ENCODE results near the gene CALHM3. TPM values are rescaled to one million over a fixed set of nuclear protein-coding genes. Genes with fewer than 3 reads are reported as not detected.

Gene CALHM3
- total RNA-seq, 1 donor from 2014 or later = not detected

DNA sequence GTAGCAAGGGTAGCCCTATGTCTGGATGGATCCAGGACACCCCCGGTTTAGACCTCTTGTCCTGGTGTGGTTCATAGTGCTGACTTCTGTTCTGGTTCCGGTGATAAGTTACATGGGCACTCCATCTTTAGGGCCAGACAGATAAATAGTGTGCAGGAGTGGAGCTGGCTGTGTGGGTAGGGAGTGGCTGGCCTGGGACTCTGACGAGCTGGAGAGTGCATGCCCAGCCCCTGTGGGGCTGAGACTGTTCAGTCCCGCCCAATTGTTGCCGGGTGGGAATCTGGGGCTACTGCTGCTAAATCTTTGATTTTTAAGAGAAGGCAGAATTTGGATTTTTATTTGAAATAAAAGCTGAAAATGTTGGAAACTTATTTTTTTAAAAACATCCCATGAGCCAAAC, 55.3 kb downstream of the CALHM3 start:
- H3K4me2 ChIP-seq (ENCODE audit: low read length) = no peak overlapping the region
- no peaks in the 10 kb centered on the region for H3K9me3 ChIP-seq (ENCODE audit: insufficient read depth, low read depth, low read length)
- peaks cover 33% of the 10 kb centered on the region for H3K36me3 Mint-ChIP-seq (ENCODE audit: low read depth, unreplicated experiment)
- no peak for TF ChIP-seq EZH2 (IDR thresholded peaks at IDR 0.05; ENCODE audit: insufficient read depth, low read length)
- H3K4me1 ChIP-seq (ENCODE audit: insufficient read depth, low read length) = no peaks in the 10 kb centered on the region
- no peak overlapping the region for H3K9ac ChIP-seq (ENCODE audit: low read length)
- peaks cover 64% of the 10 kb centered on the region for H3K36me3 ChIP-seq (ENCODE audit: insufficient read depth, low read length)
- H4K20me1 ChIP-seq (ENCODE audit: insufficient read depth, low read length) = peaks cover 51% of the 10 kb centered on the region
- no peaks in the 10 kb centered on the region for H3K4me1 Mint-ChIP-seq (ENCODE audit: low read depth, unreplicated experiment)
- H3K27me3 Mint-ChIP-seq (ENCODE audit: low read depth, unreplicated experiment) = no peaks in the 10 kb centered on the region
- H3K79me2 ChIP-seq (ENCODE audit: insufficient read depth, low read length) = peaks cover 5% of the 10 kb centered on the region
- H3K9me3 Mint-ChIP-seq (ENCODE audit: unreplicated experiment) = no peaks in the 10 kb centered on the region
- H3K27me3 ChIP-seq (ENCODE audit: insufficient read depth, low read length) = no peaks in the 10 kb centered on the region
- FAIRE-seq = no peak
- H3K4me3 ChIP-seq (ENCODE audit: insufficient read depth, low read depth, low read length) = no peak overlapping the region
- DNase-seq (ENCODE audit: low read depth) = no peak
- no peak overlapping the region for H3K27ac ChIP-seq (ENCODE audit: low read depth, low read length)
- H3K4me3 Mint-ChIP-seq (ENCODE audit: unreplicated experiment) = no peak overlapping the region
- no peak overlapping the region for H2AFZ ChIP-seq (ENCODE audit: low read depth, low read length)
- H3K27ac Mint-ChIP-seq (ENCODE audit: unreplicated experiment) = no peak overlapping the region

Other genes starting within 250 kb of the CALHM3 start
- not detected in 2 replicates for gene RPEL1, start 233.4 kb downstream of the CALHM3 start, total RNA-seq
- 26.9 and 39.6 TPM in 2 replicates for gene INA, start 202.1 kb downstream of the CALHM3 start, total RNA-seq
- gene PCGF6, start 128.1 kb downstream of the CALHM3 start, total RNA-seq = 9.0 and 10.3 TPM in 2 replicates
- gene TAF5, start 111.3 kb downstream of the CALHM3 start, total RNA-seq = 3.3 and 3.9 TPM in 2 replicates
- 405 and 463 TPM in 2 replicates for gene ATP5MK, start 82.8 kb downstream of the CALHM3 start, total RNA-seq
- 62.3 and 72.8 TPM in 2 replicates for gene PDCD11, start 82.6 kb downstream of the CALHM3 start, total RNA-seq
- 1.2 and 1.4 TPM in 2 replicates for gene CALHM2, start 26.9 kb downstream of the CALHM3 start, total RNA-seq
- gene CALHM1, start 20.3 kb downstream of the CALHM3 start, total RNA-seq = not detected in 2 replicates
- 1.4 and 1.5 TPM in 2 replicates for gene NEURL1, start 14.5 kb upstream of the CALHM3 start, total RNA-seq